Mucosa of gallbladder (tissue), 1 donor: Measurements from ENCODE around the gene BRD3OS. TPM values are rescaled to one million over a fixed set of nuclear protein-coding genes. Genes with fewer than 3 reads are reported as not detected.

Source experiments
- DNase-seq: peaks from one replicate; pipeline ENCODE4 v3.0.0-alpha.2; 2020; ENCODE audit warnings: low spot score
- total RNA-seq: library from RNA; stranded (reverse); gene quantifications from one replicate; pipeline ENCODE4 v1.2.1, GENCODE V29; 2021
- donor health status: DM: no; HTN: no; CAD: no.

BRD3OS gene, protein sequence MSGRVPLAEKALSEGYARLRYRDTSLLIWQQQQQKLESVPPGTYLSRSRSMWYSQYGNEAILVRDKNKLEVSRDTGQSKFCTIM
- 31.0 TPM for total RNA-seq

DNA sequence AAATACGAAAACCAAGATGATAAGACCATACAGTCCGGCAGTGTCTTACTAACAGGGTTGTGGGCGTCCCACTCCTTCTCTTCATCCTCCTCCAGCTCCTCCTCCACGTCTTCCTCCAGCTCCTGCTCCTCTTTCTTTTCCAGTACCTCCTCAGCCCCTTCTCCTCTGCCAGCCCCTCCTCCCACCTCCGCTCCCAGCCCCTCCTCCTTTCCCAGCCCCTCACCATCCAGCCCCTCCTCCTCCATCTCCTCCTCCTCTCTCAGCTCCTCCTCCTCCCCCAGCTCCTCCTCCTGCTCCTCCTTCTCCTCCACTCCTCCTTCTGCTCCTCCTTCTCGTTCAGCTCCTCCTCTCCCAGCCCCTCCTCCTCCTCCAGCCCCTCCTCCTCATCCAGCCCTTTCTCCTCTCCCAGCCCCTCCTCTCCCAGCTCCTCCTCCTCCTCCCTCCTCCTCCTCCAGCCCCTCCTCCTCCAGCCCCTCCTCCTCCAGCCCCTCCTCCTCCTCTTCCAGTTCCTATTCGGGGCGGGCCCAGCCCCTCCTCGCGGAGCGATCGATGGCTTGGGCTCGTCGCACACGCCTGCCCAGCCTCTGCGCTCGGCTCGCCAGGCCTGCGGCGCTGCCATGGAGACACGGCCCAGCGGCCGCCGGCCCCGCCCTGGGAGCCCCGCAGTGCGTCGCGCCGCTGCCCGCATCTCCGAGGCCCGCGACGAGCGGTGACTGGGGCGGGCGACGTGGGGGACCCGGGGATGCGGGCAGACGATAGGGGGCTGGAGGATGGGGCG is at the start of gene BRD3OS:
Gene BRD3OS, plus strand, starts transcription at position 654 of the 778 bp plus-strand sequence. CDS start 1,267 bp downstream, outside the sequence.
- peak; percentile 97 for DNase-seq

DNA sequence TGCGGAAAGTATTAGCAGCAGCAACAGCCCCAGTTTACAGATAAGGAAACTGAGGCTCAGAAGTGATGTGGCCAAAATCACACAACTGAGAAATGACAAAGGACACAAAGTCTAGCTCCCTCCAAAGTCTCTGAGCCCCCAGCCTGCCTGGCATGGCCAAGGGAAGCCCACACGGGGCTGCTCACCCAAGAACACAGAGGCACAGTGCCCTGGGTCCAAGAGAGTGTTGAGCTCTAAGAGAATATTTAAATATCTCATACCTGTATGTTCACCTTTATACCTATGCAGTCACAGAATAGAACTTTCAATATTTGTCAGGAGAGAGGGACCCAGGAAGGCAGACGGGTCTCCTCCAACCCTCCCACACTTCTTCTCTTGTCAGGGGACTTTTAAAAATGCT is 49.8 kb upstream of the BRD3OS start:
- no peak for DNase-seq

DNA sequence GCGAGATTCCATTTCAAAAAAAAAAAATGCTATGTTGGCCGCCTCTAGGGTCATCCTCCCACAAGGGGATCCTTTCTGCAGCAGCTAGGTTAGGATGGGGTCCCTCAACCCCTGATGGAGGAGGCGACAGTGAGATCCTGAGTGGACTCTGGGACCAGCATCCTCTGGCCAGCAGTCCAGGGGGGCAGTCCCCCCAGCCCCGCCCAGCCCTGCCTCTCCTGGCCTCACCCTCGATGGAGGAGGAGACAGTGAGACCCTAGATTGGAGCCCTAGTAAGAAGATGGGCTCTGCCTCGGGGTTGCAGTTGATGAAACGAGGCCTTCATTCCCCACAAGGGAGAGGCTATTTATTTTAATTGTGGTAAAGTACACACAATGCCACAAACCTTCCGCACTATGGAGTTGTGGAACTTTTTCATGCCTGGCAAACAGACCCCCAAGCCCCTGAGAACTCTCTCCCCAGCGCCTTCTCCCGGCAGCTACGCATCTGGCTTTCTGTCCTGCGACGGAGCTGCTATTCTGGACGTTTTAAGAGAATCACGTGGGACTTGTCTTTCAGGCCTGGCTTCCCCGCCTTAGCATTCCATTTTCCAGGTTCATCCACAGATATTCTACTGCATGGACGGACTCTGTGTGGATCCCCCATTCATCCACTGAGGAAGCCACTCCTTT is 49.0 kb upstream of the BRD3OS start:
- no peak for DNase-seq

DNA sequence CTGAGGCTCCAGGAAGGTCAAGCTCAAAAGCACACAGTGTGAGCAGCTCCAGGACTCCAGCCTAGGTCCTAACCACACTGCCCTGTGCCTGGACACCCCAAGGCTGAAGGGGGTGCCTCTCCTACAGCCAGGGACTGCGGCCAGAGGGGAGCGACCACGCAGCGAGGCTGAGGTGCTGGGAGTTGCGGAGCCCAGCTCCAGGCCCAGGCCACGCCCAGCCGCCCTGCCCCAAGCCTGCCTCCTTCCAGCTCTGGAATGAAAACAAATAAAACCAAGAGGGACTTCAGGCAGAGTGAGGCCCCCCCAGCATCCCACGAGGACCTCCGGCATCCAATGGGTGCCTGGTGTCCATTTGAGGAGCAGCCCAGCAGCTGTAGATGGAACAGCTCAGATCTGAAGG is 48.4 kb upstream of the BRD3OS start:
- DNase-seq: no peak

DNA sequence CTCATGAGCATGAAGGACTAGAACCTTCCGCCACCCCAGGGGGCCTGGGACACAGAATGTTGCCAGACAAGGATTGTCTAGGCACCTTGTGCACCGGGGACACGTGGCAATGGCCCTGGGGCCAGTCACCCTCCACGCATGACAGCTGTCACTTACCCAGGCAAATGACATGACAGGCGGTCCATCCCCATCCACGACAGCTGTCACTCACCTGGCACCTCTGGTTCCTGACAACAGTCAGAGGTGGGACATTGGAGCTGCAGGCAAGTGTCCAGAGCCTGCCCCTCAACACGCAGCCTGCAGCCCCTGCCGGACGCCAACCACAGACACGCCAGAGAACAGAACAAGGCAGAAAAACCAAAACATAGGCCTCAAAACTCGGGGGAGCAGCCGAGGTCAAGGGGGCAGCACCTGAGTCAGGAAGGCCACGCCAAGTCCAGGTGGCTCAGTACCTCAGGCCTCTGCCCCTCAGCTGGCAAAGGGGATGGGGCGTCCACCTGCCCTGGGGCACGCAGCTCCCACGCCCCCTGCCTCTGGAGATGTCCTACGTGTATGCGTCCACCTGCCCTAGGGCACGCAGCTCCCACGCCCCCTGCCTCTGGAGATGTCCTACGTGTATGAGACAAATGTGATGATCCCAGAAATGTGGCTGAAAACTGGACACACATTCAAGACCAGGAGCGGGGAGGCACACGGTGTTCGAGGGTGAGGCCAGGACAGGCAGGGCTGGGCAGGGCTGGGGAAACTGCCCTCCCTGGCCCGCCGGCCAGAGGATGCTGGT is 47.7 kb upstream of the BRD3OS start:
- no peak for DNase-seq

DNA sequence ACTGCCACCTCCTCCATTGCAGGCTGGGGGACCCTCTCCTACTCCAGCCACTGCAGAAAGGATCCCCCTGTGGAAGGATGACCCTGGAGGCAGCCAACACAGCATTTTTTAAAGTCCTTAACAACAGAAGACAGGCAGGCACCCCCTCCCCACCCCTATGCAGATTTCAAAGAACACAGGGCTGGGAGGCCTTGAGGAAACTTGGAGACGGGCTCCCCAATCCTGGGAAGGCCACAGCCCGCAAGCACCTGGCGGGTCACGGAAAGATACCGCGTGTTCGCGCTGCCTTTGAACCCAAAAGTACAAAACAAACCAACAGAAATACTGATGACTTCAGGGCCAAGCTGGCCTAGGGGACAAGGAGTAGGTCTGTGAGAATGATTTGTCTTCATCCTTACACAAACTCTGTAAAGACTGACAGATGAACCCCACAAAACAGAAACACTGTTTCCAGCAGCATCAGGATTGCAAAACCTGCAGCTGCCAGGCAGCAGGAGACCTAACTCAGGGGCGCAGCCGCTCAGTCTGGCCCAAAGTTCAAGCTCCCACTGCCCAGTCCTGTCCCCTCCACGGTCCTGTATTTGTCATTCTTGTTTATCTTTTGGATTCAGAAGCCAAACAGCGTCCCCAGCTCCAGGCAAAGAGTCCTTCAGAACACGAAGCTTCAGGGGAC is 46.9 kb upstream of the BRD3OS start:
- no peak for DNase-seq

DNA sequence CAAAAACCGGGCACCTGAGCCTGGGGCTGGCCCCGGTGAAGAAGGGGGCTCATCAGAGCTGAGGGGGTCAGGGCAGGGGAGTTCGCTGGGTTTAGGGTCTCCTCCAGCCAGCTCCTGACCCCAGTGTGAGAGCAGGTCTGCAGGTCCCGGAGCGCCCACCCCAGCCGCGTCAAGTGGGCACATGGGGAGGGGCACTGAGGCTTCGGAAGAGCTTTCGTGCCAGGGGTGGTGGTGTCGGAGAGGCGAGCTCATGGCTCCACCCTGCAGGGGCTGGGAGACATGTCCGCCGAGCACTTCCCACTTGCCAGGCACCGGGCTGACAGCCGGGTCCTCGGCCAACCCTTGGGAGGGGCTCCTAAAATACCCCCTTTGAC is 46.4 kb upstream of the BRD3OS start:
- no peak for DNase-seq

DNA sequence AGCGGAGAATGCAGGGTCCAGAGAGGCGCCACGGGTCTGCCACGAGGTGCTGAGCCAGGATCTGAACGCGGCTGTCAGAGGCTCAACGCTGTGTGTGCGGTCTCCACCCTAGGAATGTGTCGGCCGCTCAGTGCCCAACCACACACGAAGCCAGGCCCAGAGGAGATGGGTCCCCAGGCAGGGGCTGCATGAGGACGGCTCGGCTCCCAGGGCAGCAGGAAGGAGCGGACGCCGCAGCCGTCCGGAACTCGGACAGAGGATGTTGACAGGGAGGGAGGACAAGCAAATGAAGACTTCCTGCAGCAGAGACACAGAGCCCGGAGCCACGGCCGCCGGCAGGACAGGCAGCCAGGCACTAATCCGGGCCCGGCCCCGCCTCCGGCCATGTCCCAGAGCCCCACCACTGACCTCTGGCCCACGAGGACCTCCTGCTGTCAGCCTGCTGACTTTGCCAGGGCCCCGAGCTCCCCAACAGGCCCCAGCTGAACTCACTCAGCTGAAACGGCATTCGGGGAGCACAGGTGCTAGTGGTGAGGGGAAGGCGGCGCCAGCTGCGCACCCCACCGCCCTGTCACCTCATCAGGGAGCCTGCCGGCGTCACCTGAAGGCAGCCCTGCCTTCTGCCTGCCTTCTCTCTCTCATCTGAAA is 45.9 kb upstream of the BRD3OS start:
- DNase-seq: no peak

DNA sequence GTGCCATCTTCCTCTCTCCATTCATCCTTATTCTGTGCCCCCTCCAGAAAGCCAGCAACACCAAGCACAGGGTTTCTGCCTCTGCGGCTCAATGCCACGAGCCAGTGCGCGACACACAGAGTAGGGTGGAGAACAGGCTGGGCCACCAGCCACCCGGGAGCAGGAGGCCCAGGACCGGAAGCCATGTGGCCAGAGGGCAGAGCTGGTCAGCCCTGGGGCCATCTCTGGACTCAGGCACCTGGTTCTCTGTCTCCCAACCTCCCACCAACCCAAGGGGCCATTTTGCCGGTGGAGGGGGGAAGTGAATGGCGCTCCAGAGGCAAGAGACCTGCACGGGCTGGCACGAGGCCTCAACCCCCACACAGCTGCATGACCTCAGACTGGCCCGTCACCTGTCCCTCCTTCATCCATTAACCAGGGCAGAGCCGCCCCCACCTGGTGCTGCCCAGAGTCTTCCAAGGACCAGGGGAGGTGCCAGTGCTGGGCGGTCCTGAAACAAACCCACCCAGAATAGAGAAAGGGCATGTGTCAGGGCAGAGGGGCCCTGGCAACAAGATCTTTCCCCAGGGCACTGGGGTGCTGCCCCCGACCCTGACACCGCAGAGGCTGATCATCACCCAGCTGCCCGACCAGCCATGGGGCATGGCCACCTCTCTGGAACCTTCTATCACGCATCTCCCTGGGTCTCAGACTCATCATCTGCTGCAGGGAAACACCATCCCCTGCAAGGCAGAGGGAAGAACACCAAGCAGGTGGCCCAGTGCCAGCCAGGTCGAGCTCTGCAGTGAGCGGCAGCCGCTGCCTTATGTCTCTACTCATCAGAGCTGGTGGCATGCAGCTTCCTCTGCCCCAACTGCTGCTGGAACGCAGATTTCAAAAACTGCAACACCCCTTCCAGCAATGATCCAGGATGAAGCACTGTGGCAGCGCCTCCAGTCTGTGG is 45.1 kb upstream of the BRD3OS start:
- DNase-seq: no peak

DNA sequence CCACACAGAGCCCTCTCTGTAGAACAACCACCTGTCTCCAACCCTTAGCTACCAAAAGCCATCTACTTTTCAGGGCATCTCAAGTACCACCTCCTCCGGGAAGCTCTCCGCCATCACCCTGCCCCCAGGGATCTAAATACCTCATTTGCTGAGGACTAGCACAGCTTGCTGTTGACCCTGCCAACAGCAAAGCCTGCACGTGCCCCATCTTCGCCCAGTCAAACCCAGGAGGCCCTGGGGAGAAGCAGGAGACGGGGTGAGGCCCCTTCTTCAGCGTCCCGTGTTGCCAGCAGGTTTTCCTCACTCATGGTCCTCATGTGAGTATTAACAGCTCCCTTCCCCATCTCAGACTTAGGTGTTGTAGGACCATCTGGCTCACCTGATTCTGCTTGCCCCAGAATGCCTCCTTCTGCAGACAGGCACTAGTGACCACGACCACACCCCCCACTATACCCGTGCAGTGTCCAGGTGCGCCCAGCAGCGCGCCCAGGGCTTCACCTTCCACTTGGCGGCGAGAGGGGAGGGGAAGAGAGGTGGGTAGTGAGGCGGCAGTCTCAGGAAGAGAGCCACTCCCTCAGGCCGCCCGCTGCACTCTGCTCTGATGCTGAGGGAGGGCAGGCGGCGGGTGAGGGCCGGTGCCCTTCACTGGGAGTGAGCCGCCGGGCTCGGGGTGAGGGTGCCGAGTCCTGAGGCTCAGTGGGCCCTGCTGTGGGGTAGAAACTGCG is 44.3 kb upstream of the BRD3OS start:
- DNase-seq: no peak

DNA sequence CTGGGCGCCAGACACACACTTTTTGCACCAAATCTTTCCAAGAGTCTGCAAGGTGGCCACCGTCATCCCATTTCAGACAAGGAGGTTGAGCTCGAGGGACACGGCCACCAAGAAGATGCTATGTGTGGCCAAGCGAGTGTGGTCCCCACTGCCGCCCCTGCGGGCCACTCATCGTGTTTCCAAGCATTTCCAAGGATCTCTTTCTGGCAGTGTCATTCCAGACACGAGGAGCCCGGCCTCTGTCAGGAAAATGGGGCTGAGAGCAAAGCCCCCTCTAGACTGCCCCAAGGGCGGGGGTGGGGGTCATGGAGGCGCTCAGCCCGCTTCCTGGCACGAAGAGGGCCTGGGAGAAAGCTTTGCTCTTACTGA is 43.7 kb upstream of the BRD3OS start:
- no peak for DNase-seq

DNA sequence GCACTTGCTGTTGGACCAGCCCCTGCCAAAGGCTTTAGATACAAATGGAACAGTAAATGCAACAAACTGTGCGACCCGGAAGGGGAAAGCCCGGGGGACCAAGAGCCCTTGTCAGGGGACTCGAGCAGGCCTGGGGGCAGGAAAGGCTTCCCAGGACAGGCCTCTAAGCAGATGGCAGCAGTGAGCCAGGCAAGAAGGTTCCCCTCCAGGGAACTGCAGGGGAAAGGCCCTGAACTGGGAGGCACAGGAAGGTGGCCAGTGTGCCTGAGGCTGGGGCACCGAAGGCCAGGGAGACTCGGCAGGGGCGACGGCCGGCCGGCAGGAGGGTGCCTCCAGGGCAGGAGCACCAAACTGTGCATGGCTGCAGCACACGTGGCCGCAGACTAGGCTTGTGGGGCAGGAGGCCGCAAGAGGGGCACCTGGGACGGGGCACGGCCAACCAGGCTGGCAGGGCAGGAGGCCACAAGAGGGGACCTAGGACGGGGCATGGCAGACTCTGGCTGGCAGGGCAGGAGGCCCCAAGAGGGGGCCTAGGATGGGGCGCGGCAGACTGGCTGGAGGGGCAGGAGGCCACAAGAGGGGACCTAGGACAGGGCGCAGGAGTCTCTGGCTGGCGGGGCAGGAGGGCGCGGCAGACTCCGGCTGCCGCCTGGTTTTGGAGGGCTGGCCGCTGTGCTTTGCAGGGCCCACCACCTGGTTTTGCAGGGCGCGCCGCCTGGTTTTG is 43.2 kb upstream of the BRD3OS start:
- DNase-seq: no peak

DNA sequence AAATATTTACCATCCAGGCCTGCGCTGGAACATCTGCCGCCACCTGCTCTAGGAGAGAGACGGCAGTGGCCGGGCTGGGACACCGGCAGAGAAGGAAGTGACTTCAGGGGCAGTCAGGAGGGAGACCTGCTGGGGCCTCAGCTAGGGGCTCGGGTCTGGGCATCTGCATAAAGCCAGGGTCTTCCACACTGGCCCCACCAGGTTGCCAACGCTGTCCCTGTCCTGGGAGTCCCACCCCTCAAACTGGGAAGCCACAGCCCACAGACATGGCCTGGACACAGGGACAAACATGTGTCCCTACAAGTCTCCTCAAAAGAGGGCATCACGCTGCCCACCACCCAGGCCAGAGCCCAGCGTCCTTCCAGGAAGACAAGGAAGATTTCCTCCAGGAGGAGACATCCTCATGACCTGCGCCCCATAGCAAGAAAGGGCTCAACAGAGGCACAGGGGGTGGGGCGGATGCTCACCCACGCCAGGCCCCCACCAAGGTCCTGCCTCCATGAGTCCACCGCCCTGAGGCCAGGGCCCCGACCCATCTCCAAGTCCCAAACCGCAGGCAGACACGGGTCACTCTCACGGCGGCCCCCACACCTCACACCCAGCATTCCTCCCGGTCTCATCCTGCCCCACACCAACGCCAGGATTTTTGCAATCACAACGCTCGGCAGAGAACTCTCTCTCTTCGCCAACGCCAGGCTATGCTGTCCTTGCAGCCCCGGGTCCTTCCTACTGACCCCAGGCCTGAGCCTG is 42.1 kb upstream of the BRD3OS start:
- no peak for DNase-seq

DNA sequence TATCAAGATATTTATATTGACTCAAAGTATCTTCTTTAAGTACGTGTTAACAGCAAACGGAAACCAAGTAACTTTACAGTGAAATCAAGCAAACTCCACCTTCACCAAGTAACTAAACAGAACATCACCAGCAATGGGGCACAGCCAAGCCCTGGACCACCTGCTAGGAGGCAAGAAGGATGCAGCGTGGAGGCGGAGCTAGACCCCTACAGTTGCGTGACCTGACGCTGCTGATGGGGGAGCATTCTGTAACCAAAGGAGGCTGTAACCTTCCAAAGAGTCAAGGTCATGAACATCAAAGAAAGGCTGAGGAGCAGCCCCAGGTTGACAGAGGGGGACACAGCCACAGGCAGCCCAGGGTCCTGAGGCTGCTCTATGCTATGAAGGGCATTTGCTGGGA is 39.2 kb upstream of the BRD3OS start:
- DNase-seq: no peak

DNA sequence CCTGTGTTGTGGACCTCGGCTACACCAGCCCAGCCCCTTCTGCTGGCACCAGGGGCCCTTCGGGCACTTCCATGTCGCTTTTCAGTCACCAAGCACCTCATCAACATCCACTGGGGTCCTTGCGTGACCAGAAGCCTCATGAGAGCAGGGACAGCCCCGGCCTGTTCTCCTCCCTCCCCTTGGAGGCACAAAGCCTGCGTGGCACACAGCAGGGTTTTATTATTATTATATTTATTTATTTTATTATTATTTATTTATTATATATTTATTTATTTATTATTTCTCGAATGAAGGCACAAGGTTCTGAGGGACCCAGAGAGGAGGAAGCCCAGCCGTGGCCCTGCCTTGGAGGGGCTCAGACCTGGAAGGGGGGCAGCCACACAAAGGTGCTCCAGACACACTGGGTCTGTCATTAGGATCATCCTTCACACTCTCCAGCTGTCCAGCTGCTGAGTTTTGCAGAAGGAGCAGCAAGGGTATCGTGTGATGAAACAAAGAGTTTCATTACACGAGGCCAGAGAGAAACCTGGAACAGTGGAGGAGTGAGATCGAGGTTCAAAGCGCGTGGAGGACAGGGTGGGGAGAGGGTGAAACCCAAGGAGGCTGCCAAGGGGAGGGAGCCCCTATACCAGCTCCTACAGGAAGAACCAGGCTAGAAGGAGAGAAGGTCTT is 38.4 kb upstream of the BRD3OS start:
- DNase-seq: no peak

DNA sequence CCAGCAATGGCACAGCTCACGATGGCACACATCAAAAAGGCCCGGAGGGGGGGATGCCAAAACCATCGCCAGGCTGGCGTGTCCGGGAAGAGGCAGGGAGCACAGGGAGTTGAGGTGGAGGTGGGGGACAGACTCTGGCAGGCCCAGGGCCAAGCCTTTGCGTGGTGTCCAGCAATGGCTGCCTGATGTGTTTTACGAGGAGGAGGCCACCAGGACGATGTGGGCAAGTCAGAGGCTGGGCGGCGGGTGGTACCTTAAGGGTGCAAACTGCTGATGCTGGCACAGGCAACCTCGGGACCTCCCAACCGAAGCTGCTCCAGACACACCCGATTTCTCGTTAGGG is 37.9 kb upstream of the BRD3OS start:
- no peak for DNase-seq

DNA sequence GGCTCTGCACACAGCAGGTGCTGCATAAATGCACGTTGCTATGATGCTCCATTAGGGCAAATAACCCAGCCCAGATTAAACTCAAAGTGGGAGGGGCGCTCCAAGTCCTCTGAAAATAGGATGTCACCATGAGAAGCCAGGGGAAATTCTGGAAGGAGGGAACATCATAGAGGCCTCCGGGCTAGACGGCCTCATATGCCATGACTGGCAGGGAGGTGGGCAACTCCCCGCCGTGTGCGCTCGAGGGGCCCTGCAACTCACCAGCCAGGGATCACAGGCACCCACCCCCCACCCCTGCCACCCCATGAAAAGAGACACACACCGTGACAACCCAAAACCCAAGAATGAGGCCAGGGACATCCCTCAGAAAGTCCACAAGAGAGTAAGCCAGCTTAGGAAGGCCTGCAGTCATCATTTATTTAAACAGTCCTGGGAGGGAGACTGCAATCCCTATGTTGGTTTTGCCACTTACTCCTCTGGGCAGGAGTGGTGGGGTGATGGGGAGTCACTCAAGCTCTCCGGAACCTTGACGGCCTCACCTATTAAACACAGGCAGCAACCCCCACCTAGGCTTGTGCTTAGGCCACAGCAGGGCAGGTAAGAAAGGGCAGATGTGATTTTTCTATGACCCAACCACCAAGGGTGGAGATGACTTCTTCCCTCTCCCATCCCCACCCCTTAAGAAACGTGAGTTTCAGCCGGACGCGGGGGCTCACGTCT is 37.2 kb upstream of the BRD3OS start:
- DNase-seq: no peak
